Stimulated activated CD4-positive, alpha-beta T cell treated with anti-CD3 and anti-CD28 coated beads, Interleukin-12 subunit alpha, Interleukin-12 subunit beta, amount 100 ng/mL, for 4 hours (primary cell): ENCODE results near the gene MAML3.
A peak's percentile ranks its signal among the peaks of the same experiment; 100 is the strongest.

Experiments
- DNase-seq: peaks from one replicate; pipeline ENCODE4 v3.0.0-alpha.2; 2020

MAML3 gene

DNA sequence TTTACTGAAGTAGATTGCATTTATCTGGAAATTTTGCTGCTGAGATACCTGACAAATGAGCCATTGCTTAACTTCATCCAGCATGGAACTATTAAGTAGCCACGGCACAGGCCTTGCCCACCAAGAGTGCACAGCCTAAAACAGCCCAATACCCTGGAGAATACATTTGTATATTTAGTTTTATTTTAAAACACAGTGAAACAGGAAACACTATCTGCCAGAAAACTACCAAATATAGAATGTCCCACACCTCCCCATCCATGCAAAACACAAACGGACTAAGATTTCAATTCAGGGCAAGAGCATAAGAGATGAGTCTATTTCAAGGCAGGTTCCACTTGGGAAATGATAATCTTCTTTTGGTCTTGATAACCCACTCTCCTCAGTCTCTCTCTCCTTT is 57.1 kb downstream of the MAML3 start:
- no peak for DNase-seq

DNA sequence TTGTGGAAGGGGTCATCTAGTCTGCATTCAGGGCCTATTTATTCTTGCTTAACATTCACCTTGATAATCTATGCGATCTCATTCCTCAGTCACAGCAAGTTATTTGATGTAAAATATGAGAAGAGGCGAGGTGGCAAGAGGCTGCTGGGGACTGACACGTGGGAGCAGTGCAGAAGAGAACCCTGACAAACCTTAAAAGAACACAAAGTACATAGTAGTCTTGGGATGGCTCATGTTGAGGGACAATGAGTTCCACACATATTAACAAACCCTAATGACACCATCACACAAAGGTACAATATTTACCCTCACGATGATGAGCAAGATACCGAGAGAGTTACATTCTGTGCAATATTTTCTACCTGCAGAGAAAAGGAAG is 57.5 kb downstream of the MAML3 start:
- DNase-seq: no peak

DNA sequence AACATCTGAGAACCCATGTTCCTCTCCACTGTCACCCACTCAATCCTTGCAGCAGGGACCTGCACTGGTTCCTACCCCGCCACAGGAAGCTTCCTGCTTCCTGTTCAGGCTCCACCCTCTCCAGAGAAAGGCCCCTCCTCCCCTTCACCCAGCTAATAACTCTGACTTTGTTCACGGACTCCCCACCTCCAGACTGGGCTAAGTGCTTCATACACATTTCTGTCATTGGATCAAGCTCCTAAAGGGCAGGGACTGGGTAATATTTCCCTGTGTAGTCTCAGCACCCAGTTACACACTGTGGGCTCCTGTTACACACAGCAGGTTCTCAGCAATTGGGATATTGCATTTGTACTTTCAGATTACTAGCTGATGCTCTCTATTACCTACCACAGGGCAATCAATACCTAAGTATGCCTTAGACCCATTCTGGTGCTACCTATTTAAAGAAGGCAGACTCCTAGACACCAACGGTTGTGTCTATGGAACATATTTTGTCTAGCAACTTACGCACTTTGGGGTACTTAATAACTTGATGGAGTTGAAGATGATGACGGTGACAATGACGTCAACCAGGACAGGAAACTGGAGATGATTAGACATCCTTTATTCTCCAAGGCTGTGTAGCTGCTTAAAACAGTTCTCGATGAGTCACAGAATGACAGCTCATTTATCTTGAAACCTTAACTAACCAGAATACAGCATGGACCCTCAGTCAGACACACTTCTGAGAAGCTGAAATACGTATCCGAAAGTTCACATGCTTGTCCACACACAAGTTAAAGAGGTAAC is 58.1 kb downstream of the MAML3 start:
- DNase-seq: peak; percentile 43

DNA sequence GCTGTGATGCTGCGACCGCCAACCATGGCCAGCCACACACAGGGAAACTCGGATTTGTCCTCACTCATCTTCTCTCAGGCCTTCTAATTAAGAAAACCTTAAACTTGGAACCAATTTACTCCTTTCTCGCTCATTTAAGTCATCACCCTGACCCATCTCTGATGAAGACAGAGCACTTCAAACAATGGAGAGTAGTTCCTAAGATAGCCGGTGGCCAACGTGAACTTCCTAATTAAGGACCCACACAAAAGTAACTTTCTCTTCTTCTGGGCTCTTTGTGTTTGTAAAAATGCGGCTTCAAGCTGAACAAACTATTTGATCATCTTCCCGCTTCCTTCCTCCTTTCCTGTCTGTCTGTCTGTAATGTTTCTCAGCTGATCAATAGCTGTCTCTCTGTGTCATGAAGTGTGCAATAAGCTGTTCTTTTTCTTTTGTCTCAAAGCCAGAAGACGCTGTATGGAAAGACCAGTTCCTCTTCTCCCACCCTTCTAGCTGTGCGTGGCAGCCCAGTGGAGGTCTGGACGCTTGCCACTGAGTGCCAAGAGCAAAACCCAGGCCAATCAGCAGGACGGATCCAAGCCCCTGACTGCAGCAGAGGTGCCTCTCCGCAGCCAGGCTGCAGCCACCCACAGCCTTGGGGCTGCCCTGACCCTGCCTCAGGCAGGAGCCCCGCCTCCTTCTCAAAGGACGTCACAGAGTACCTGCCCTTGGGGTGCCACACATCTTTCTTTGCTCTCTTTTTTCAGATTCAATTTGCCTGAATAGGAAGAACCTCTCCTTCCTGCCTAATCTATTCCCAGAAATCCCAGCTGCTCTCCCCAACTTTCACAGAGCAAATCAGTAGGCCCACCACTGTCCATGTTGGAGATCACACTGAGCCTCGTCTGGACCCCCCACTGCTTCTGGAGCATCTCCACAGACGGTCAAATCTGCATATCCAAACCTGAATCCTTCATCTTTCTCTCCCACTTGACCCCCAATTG is 59.3 kb downstream of the MAML3 start:
- DNase-seq: peak; percentile 49

DNA sequence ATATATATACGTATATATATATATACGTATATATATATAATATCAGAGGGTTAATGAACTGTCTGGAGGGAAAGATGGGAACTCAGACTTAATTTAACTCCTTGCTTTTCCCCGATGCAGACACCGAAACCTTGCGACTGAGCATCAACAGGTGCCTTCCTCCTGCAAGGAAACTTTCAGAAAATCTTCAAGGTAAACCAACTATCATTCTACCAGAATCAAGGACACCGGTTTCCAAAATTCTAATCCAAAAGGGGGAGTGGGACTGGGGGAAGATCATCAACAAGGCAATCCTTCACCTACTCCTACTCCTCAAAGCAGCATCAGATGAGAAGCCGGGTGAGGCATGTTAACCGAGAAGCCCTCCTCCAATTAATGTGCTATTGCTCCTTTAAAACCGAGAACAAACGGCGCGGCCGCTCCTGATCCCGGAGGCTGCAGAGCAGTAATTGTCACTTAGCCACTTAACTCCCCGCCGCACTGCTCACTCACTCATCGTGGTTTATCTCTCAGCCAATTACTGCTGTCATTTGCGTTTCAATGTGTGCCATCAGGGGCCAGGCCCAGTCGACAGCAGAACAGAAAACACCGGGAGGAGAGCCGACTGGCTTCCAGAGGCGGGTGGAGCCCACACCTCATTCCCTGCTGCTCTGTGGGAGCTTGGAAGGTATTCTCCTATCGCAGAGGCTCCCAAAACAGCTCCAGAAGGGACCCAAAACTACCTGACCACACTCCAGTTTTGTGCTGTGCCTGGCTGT is 61.7 kb downstream of the MAML3 start:
- DNase-seq: no peak

DNA sequence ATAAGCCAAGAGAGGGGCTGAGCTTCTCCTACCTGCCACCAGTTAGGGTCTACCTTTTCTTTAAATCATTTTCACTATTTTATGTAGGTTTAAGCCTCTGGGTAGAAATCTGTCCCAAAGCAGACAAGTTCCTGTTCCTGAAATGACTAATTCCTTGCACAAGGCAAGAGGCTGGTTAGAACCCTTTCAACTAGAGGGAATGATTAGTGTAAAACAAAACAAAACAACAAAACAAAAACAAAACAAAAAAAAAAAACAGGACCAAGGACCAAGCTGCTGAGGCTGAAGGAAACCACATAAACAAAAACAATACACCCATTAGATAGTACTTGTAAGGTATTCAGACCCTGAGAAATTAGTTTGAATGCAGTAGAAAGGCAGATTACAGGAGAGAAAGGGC is 62.7 kb downstream of the MAML3 start:
- no peak for DNase-seq

DNA sequence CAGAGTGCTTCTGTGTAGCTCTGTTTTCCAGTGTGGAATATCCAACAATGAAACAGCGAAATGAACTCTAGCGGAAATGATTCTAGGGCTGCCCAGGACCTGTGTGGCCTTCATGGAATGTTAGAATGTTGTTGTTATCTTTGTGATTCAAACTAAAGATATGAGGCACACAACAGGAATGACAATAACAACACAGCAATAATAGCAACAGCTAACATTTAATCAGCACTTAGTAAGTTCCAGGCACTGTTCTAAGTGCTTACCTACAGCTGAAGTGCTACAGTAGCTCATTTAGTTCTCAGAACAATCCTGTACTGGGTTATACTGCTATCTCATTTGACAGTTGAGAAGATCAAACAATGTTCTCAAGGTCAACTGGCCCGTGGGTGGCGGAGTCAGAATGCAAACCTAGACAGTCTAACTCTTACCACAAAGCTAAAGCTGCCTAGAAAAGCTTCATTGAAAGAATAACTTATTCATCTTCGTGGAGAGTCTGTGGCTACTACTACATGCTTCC is 63.7 kb downstream of the MAML3 start:
- DNase-seq: no peak

DNA sequence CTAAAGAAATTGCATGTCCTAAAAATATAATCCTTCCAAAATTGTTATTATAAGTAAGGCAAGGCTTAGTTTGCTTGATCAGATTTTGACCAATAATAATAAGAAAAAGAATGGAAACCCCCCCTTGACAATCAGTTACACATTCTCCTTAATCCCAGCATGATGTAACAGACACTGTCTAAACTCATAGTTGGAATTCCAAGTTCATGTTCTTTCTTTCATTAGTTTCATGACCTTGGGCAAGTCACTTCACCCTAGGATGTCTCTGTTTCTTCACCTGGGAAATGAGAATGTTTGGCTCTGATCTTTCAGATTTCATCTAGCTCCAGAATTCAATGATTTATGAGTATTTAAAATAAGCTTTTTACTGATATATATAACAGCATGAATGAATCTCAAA is 64.8 kb downstream of the MAML3 start:
- no peak for DNase-seq

DNA sequence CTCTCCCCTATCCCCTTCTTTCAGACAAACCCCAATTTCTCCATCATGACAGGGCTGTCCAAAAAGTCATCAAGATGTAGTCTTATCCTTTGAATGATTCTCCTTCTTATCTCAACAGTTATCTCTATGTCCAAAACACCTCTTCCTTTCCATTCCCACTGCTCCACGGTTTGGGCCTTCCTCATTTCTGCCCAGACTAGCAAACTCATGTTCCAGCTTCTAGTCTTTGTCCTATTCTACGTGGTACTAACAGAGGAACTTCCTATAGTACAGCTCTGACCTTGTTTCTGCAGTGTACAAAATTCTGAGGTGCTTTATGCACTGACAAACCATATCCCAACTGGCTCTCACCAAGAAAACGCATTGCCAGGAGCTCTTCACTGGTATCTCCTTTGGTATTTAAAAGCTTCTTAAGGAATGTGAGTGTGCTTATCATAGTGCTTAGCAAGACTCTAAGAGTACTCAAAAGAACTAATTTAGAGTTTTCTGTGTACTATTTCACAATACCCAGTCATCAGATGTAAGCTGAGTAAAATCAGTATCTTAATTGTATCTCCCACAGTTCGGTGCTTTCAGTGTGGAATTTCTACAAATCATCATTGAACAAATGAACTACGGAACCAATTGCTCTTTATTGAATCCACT is 65.5 kb downstream of the MAML3 start:
- DNase-seq: no peak

DNA sequence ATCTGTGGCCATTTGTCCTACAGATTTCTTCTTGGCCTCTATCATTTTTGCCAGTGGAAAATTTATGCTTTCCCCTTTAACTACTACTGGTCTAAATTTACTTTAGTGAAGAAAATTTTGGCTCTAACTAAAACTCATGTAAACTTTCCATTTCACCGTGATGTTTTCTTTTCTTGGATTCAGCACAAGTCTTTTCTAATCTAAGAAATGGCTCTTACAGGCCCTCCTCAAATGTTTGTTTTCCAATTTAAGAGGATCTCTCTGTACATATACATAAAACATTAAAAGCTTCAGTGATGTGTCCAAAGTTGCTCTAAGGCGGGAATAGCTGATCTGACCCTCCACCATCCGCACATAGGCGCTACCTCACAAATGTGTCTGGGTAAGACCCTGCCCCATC is 68.1 kb downstream of the MAML3 start:
- DNase-seq: no peak

DNA sequence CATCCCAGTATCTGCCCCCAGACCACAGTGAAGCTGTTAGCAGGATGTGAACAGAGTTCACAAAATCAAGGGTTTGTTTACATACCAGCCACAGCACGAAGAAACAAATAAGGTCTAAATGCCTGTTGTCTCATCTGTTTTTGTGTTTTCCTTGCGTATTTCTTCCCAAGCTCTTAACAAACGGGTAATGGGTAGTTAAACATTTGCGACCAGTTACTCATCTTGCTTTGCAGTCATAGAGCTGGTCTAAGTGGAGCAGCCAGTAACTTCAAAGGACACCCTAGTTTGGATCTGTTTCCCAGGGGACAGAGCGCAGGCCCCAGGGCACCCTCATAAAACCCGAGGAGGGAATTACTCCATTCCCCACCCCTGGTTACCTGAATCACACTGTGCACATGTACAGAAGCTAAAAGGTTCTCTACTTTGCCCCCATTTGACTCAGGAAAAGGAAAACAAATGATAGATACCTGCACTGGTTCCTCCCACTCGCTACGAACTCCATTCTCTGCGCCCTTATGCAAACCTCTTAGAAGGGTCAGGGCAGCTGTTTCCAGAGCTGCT is 68.8 kb downstream of the MAML3 start:
- DNase-seq: no peak

DNA sequence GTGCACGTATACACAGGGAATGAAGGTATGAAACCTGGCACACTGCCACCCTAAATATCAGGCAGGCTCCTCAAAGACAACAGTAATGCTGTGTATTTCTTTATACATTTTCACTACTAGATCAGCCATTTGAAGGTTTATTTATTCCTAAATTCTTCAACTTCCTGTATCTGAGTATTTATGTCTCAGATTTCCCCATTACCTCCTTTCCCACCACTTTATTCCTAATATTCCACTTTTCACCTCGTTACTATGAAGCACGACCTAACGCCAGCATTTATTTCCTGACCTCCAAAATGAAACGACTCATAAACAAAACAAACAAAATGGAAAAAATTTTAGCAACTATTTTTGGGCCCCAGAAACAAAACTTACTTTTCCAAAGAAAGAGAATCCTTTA is 69.6 kb downstream of the MAML3 start:
- no peak for DNase-seq

DNA sequence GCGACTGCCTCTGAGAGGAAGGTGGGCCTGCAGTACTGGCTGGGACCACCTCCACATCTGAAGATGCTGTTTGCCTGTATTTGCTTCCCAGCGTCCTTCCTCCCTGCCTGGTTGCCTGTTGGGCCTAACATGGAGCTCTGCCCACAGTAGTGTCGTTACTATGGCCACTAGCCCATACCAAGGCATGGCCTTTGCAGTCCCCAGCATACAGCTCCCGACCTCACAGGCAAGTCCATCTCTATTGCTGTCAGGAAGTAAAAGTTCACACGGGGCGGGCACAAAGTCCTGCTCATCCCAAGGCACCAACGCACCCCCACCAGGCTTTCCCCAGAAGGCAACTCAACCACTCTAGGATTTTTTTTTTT is 71.6 kb downstream of the MAML3 start:
- no peak for DNase-seq

DNA sequence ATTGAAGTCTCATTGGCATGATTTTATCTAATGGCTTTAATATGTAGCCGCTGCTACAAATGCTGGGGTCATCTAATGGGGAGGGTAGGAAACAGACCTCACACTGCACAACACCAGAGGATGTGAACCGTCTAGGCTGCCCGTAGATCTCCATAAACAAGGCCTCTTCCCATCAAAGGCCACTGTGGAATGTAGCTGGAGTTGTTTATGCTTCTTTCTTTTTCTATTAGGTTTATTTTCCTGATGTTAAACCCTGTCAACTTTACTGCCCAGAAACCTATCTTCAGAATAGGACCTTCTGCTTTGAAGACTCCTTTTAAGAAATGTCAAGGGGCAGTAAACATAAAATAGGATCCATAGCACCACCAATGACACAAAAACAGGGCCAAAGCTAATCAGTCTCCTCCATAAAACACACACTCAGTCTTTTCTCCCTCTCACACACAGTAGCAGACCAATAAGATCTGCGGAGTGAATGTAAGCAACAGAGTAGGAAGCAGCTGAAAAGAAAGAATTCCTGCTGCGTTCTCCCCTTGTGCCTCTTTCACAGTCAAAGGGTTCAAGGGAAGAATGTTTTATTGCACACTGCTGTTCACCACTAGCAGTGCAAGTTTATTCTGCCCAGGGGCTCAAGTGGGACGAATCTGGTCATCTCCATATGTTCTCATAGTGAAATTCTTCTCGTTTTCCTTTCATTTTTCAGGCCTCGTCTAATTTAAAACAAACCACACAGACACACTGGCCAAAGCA is 72.2 kb downstream of the MAML3 start:
- DNase-seq: no peak

DNA sequence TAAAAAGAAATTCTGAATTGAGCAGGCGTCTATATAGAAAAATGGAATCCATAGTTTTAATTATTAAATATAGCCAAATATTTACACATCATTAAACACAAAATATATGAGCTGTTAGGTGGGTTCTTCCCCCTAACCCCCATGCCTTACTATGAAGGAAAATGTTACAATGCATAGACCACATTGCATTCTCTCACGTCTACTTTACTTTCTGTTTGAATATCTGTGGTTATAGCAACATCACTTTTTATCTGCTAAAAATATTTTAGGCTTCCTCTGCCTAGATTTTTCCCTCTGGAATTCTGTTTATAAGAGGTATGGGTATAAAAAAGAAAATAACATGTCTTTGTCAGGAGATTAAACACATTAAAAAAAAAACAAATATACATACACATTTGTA is 73.1 kb downstream of the MAML3 start:
- DNase-seq: no peak

DNA sequence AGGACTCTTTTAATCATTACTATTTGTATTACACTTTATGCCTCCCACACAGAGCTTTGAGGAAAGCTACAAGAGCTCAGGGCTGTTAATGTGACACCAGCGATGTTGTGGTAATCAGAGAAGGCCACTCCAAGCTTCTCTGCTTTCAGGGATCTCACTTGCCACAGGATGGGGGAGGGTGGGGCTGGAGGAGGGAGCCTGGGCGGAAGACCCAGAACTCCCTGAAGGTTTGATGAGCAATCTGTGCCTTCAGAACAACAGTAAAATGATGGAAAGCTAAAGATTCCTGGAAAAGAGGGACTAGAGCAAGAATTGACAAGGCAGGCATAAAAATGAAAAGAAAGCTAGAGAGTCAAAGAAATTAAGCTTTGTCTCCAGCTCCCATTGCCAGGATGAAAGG is 75.6 kb downstream of the MAML3 start:
- DNase-seq: no peak

DNA sequence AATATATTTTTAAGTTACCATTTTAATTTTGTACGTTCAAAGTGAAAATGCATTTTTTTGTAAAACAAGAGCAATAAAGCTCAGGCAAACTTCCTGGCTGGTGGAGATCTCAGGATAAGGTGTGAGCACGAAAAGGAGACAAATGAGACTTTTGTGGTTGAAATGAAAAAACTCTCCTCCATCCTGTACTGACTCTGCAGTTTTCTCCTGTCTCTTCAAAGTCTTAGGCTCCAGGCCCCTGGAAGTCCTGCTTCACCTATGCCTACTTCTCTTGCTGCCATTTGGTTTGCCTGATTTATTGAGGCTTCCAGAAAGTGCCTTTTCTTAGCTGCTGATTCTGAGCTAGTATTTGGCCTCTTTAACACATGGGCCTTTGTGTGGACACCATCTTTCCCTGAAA is 77.7 kb downstream of the MAML3 start:
- no peak for DNase-seq

DNA sequence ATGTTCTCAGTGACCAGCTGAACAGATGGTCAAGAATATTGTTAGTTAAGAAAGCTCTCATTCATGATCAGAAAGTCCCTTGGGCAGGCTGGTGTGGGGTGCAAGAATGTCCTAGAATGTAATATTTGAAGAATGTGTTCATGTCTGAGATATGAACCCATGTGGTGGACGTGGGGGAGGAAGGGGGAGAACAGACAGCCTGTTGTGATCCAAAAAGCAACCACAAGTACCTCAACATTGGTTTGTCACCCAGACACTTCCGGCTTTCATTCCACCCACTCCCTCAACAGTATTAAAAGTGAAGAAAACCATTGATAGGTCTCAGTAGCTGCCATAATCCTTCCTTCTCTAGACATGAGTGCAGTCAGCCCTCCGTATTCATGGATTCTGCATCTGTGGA is 82.2 kb downstream of the MAML3 start:
- DNase-seq: peak; percentile 45

DNA sequence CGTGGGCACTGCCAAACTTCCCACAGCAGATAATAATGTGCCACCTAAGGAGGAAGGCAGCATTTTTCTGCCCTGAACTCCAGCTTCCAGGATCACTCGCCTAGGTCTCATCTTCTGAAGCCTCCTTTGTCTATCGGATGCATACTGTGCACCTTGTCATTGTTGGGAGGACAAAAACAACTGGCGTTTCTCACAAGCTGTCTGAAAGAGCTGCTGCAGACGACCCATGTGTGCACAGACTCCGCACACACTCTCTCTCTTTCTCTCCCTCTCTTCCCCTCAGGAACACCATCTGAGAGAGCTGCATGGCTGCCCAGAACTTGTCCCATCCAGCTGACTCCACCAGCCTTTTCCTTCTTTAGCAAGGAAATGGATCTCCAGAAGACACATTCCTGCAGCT is 83.0 kb downstream of the MAML3 start:
- no peak for DNase-seq

DNA sequence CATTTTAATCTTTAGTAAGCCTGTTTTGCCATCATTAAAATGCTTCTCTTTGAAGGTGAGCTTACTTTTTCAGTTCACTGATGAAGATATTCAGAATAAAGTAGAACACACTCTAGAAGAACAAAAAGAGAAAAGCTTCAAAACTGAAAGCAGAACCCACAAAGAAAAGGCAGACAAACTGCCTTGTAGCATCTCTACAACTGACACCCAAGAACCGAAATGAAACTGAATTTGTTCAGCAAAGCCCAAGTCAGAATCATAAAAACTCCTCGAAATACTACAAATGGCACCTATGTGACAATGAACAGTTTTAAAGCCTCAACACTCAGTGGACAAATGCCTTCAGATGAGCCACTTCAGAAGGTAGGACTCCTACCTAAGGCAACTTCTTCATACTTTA is 83.6 kb downstream of the MAML3 start:
- no peak for DNase-seq

DNA sequence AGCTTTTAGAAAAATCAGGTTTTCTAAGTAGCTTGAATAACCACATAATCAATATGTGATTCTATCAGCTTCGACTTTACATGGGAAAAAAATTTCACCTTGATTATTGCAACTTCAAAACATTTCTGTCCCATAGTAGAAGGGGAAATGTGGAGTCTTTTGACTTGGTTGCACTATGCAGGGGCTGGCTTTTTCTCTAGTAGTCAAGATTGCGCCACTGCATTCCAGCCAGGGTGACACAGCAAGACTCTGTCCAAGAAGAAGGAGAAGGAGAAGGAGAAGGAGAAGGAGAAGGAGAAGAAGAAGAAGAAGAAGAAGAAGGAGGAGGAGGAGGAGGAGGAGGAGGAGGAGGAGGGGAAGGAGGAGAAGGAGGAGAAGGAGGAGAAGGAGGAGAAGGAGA is 84.9 kb downstream of the MAML3 start:
- no peak for DNase-seq

DNA sequence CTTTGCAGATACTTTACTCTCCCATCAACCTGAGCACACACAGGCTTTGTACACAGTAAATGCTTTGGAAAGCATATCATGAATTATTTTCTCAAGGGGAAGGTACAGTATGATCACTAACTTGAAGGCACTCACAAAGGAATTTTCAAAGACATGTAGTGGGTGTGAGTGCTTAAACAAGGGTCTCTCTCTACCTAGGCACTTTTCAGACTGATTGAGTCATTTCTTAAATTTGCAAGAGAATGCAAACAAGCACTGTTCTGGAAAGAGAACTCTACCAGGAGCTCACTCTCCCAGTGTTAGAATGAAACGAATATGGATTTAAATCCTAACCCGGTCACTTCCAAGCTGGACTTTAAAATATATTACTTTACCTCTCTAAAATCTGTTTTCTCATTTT is 85.7 kb downstream of the MAML3 start:
- no peak for DNase-seq
